GM18505 (cell line): Measurements from ENCODE around the gene EGFR.

Source experiments
- ATAC-seq: cut with Tn5 transposase; IDR thresholded peaks from one replicate; pipeline ENCODE4 v1.9.1; 2021; ENCODE audit not compliant: unreplicated experiment
- POLR2A ChIP-seq: IDR thresholded peaks from 4 replicates; pipeline ENCODE4 v1.6.1; 2011; ENCODE audit warnings: borderline replicate concordance; ENCODE audit not compliant: insufficient read depth, insufficient read length; ENCODE audit errors: extremely low read depth

The EGFR gene

DNA sequence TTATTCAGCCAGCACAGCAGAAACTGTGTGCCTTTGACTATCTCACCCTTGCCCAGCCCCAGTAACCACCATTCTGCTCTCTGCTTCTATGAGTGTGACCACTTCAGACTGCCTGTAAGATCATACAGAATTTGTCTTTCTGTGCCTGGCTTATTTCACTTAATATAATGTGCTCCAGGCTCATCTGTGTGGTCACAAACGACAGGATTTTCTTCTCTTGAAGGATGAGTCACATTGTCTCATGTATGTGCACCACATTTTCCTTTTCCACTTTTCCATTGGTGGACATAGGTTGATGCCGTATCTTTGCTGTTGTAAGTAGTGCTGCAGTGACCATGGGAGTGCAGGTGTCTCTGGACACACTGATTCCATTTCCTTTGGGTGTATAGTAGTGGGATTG is 223.8 kb downstream of the EGFR start:
- TF ChIP-seq POLR2A: no peak
- no peak for ATAC-seq

DNA sequence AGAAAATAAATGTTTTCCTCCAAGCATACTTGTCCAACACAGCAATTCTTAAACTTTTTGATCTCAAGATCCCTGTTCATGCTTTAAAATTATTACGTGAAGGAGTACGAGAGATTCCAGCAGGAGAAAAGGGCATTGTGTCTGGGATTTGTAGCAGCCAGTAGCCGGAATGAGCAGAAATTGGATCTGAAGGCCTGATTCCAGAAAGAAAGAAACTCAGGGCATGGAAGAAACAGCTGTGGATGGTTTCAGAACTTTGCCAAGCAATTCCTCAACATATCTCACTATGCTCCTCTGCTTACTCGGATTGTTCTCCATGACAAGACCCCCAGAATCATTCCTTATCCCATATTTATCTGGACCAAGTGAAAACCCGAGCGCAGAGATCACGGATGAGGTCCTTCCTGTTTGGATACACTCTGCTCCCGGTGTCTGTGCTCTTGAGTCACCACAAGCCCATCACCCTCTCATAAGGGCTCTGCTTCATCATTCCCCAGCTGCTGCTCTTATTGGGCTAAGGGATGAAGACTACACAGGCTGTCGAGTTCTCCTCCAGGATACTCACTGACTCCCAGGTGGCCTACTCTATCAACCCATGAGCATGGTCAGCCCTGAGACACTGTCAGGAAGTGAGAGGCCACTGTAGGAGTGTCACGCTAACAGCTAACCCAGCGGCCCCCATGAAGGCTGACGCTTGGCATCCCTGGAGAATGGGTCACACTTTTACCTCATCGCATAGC is 225.4 kb downstream of the EGFR start:
- no peak for ATAC-seq
- no peak for TF ChIP-seq POLR2A

DNA sequence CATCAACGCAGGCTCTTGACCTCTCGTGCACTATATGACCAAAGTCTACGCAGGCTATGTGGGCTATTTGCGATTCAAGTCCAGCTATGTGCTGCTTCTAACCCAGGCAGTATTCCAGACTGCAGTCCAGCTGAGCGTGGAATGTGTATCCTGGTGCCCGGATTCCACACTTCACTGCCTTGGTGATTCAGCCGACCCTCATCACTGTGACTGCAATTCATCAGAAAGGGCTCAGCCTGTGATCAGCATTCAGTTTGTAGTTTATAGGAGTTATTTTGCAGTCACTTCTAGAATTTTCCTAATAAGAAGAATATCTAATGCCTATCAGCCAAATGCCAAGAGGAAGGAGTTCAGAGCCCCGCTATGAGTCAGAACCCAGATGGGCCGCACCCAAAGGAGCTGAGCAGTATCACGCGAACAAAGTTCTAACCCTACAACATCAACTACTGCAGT is 226.5 kb downstream of the EGFR start:
- no peak for ATAC-seq
- TF ChIP-seq POLR2A: no peak

DNA sequence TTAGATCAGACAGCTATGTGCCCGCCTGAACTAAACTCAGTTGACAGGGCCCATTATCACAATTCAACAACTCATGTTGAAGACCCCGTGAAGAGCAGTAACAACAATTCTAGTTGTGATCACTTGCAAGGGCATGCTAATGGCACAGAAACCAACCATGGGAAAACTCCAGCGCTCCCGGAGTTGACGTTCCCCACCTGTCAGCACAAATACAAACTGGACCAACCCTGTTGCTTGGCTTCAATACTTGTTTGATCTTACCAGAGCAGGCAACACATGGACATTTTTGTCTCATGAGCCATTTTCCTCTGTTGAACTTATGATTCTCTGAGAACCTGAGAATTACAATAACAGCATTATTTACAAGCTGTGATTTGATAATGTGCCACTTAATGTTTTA is 227.4 kb downstream of the EGFR start:
- no peak for TF ChIP-seq POLR2A
- no peak for ATAC-seq

DNA sequence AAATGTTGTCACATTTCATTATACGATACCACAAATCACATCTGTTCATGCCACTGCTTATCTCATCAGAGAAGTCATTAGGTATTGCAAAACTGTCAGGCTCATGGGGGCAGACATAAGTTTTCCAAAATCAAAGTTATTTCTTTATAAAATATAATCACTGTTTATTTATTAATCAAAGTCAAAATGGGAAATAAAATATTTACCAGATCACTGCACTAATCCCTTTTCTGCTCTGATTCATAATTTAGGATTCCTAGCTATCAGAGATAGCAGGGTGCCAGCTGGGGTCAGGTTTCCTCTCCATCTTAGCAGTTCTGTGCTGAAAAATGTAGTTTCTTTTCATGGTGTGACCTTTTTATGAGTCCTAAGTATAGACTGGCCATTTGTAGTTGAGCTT is 228.6 kb downstream of the EGFR start:
- TF ChIP-seq POLR2A: no peak
- ATAC-seq: no peak

DNA sequence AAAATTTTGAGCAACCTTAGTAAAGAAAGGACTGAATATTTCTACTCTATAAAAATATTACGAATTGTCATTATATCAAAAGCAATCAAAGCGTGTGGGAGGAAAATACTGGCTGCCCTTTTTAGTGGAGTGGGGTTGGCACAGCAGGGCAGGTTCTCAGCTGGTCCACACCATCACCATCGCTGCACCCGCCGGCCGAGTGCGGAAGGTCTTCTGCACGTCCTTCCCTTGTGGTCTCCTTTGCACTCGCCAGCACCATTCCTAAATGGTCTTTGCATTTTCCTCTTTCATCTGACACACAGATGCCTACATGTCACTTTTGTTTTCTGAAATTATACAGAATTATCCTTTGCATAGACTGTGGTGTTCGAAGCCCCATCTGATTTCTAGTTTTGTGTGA is 229.7 kb downstream of the EGFR start:
- ATAC-seq: no peak
- no peak for TF ChIP-seq POLR2A

DNA sequence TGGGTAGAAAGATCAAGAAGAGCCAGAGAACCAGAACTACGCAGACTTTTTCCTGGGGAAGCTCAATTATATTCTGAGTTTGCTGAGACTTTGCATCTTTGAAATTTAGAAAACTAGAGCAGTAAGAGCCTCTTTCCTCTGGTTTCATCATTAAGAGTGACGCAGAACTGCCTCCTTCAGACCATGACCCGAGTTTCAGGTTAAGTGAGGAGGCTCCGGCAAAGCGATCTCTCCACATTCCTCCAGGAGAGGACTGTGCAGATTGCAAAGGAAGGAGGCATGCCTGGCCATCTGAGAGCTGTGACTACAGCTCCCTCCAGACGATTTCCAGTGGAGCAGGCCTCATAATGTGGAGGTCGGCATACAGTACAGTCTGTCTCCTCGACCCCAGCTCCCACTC is 230.5 kb downstream of the EGFR start:
- no peak for ATAC-seq
- no peak for TF ChIP-seq POLR2A

- ATAC-seq: no peak
- no peak for TF ChIP-seq POLR2A
Observed at GRCh38 chr7:55250313-55250712, 231.5 kb downstream of the EGFR start.

DNA sequence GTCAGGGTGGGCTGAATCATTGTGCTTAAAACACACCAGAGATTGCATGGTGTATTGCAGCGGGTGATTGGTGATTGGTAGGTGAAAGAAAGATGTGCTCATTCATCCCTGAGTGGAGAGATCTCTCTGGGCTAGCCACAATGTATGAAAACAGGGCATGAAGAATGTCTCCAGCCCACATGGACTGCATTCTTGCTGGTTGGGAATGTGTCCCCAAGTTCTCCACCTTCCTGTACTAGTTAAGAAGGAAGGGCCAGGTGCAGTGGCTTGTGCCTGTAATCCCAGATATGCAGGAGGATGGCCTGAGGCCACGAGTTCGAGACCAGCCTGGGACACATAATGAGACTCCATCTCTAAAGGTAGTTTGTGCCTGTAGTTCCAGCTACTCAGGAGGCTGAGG is 232.5 kb downstream of the EGFR start:
- no peak for TF ChIP-seq POLR2A
- no peak for ATAC-seq

- no peak for TF ChIP-seq POLR2A
- no peak for ATAC-seq
Observed at GRCh38 chr7:55251911-55252310, 233.1 kb downstream of the EGFR start.

DNA sequence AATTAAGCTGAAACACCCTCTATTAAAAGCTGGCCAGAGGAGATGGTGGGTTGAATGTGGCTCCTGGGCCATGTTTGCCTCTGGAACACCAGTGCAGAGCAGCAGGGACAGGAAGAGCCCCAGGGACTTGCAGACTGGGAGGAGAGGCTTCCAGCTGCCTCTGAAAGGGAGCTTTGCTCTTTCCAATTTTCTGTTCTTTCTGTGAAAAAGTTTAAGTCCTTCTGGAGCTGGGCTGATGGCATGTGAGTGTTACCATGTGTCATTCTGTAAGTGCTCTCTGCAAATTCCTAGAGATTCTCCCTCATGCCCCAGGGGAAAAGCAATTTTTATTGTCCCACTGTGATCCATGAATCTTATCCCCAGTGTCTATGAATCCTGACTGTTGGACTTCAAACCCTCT is 233.6 kb downstream of the EGFR start:
- TF ChIP-seq POLR2A: no peak

GRCh38 chr7:55253188-55253587 is 234.4 kb downstream of the EGFR start:
- no peak for TF ChIP-seq POLR2A
- ATAC-seq: no peak

More for the DNA sequence above, 233.6 kb downstream of the EGFR start:
- no peak for ATAC-seq

- TF ChIP-seq POLR2A: no peak
Observed at GRCh38 chr7:55254242-55254595, 235.4 kb downstream of the EGFR start.

GRCh38 chr7:55254596-55255495 is 236.0 kb downstream of the EGFR start:
- peak; percentile 76 for ATAC-seq
- no peak for TF ChIP-seq POLR2A

More at GRCh38 chr7:55254242-55254595, 235.4 kb downstream of the EGFR start:
- no peak for ATAC-seq
